Medulla oblongata (tissue), 1 donor: Measurements from ENCODE around the gene AP3M1.
"Not testable (repeated sequence)": the region's sequence is repeated elsewhere in the genome, so short reads cannot be mapped to it uniquely, and the experiment has no call there.

Experiments
- DNase-seq: peaks from one replicate; pipeline ENCODE4 v3.0.0-alpha.2; 2015; ENCODE audit errors: extremely low spot score

AP3M1 gene

GRCh38 chr10:74163319-74164068 lies 12.9 kb upstream of the AP3M1 start:
- DNase-seq: no peak

GRCh38 chr10:74160013-74160412 lies 9.4 kb upstream of the AP3M1 start:
- DNase-seq: no peak

- DNase-seq: no peak
Observed at GRCh38 chr10:74156919-74157289, 6.3 kb upstream of the AP3M1 start.

GRCh38 chr10:74153676-74154075 lies 3.0 kb upstream of the AP3M1 start:
- no peak for DNase-seq

GRCh38 chr10:74153123-74153522 lies 2.5 kb upstream of the AP3M1 start:
- no peak for DNase-seq

- no peak for DNase-seq
Observed at GRCh38 chr10:74151879-74152722, 1.5 kb upstream of the AP3M1 start.

- DNase-seq: peak; percentile 99
Observed at GRCh38 chr10:74150990-74151878, 606 bp upstream of the AP3M1 start, which contains the start of gene ADK. TSS of gene ADK (plus strand) at chr10:74151221. CDS start at chr10:74151279, 58 bp downstream.

GRCh38 chr10:74146980-74147379 lies 3.6 kb downstream of the AP3M1 start:
- DNase-seq: not testable (repeated sequence)

GRCh38 chr10:74145133-74145532 lies 5.5 kb downstream of the AP3M1 start:
- DNase-seq: peak; percentile 41

GRCh38 chr10:74140553-74140952 lies 10.1 kb downstream of the AP3M1 start:
- no peak for DNase-seq

GRCh38 chr10:74139981-74140380 lies 10.6 kb downstream of the AP3M1 start:
- DNase-seq: no peak

GRCh38 chr10:74138596-74138995 lies 12.0 kb downstream of the AP3M1 start:
- DNase-seq: not testable (repeated sequence)

GRCh38 chr10:74137992-74138391 lies 12.6 kb downstream of the AP3M1 start:
- DNase-seq: no peak

- no peak for DNase-seq
Observed at GRCh38 chr10:74135452-74135851, 15.2 kb downstream of the AP3M1 start.

- no peak for DNase-seq
Observed at GRCh38 chr10:74133923-74134820, 16.5 kb downstream of the AP3M1 start.

GRCh38 chr10:74123081-74123480 lies 27.5 kb downstream of the AP3M1 start:
- DNase-seq: no peak

- DNase-seq: no peak
Observed at GRCh38 chr10:74122060-74122459, 28.6 kb downstream of the AP3M1 start.

- no peak for DNase-seq
Observed at GRCh38 chr10:74121368-74121767, 29.3 kb downstream of the AP3M1 start.

GRCh38 chr10:74120911-74121310 lies 29.7 kb downstream of the AP3M1 start:
- no peak for DNase-seq

GRCh38 chr10:74118804-74119203 lies 31.8 kb downstream of the AP3M1 start:
- no peak for DNase-seq

GRCh38 chr10:74117738-74118137 lies 32.9 kb downstream of the AP3M1 start:
- no peak for DNase-seq
